Activated CD8-positive, alpha-beta T cell treated with anti-CD3 and anti-CD28 coated beads for 36 hours (primary cell): ENCODE measurements around the gene NHLRC2. TPM values are rescaled to one million over a fixed set of nuclear protein-coding genes. Genes with fewer than 3 reads are reported as not detected.

Source experiments
- ATAC-seq: fragments of 200-7000 bp; cut with Tn5 transposase; one replicate; pipeline ENCODE4 v1.10.0; 2021; ENCODE audit warnings: mild to moderate bottlenecking, moderate library complexity
- CTCF ChIA-PET: fragments of 350-600 bp; sonication (Branson Sonifier 250); formaldehyde crosslinking; loops from one replicate; lab custom pipeline; 2021; ENCODE audit warnings: antibody characterized with exemption; lab: Charles Lee
- POLR2A ChIA-PET: fragments of 350-600 bp; sonication (Branson Sonifier 250); formaldehyde crosslinking; loops from one replicate; lab custom pipeline; 2021; ENCODE audit warnings: antibody characterized with exemption; lab: Charles Lee
- DNase-seq: peaks from one replicate; pipeline ENCODE4 v3.0.0-alpha.2; 2020
- H3K27ac Mint-ChIP-seq: one replicate; pipeline ENCODE4 v1.8.0; 2021; ENCODE audit warnings: mild to moderate bottlenecking, mixed read lengths
- H3K27me3 Mint-ChIP-seq: one replicate; pipeline ENCODE4 v1.8.0; 2021; ENCODE audit warnings: mixed read lengths
- H3K36me3 Mint-ChIP-seq: one replicate; pipeline ENCODE4 v1.8.0; 2021; ENCODE audit warnings: low read depth, mixed read lengths
- H3K4me1 Mint-ChIP-seq: one replicate; pipeline ENCODE4 v1.8.0; 2021; ENCODE audit warnings: low read depth, mixed read lengths
- H3K4me3 Mint-ChIP-seq: one replicate; pipeline ENCODE4 v1.8.0; 2021; ENCODE audit warnings: mild to moderate bottlenecking, moderate library complexity, mixed read lengths
- H3K9me3 Mint-ChIP-seq: one replicate; pipeline ENCODE4 v1.8.0; 2021; ENCODE audit warnings: mixed read lengths
- intact Hi-C: fragments of 100-400 bp; cut with micrococcal nuclease; formaldehyde crosslinking; loops from one replicate; pipeline ENCODE4 v1.10.0; 2022
- total RNA-seq, 2 experiments: library from RNA; stranded (reverse); gene quantifications; one replicate each; pipeline ENCODE4 v1.2.3, GENCODE V29; 2021
- TF ChIP-seq, protein P1 (sequence below): fragments of 200-600 bp; IDR thresholded peaks from one replicate; pipeline ENCODE4 v1.8.0; 2022; ENCODE audit warnings: antibody characterized with exemption, mild to moderate bottlenecking

NHLRC2 gene
- total RNA-seq, 2 experiments from 2014 or later: 23.0 to 23.9 TPM

DNA sequence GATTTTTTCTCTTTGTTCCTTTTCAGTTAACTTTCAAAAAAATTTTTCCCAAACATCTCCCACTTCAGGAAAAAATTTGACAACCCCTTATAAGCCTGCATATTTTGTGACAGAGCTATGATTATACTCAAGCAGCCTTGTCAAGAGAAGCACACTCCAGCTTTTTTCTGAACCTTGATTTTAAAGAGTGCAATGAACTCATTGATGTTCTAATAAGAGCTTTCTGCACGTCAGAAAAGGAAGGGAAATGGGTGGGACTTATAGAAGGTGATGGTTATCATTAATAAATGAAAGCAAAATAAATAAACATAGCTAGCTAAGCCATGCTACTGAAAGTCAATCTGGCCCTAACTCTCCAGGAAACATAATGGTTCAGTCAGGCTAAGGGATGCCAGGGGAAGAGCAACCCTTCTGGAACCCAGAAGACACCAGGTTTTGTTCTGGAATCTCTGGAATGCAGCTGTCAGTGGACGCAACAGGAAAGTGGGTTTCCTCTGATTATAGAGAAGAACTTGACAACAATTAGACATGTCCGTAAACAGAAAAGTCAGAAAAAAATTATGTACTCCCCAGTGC lies 76.1 kb downstream of the NHLRC2 start:
- H3K27me3 Mint-ChIP-seq: peaks cover 11% of the 10 kb centered on the region
- POLR2A ChIA-PET: interaction anchor here (1.1 kb wide), 1 partner anchor 17 kb away, joined by 3 read pairs; no protein-coding TSS in a partner anchor
- no peak for ATAC-seq

DNA sequence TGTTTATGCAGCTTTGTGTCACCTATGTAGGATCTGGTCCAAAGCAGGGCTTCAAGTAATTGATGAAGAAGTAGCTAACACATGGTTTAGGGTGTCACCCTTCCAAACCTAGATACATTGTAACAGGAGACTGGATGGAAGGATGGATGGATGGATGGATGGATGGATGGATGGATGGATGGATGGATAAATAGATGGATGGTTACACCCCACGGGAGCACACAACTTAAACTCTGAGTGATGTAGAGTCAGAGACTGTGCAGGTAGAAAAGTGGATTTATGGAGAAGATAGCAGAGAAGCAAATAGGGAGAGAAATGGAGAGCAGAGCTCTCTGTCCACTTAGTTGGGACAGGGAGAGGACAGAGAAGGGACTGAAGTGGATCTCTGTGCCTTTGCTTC lies 78.4 kb downstream of the NHLRC2 start:
- DNase-seq: no peak
- Mint-ChIP-seq H3K27ac (no peak overlapping the region), H3K4me1 (no peaks in the 10 kb centered on the region), H3K4me3 (no peak overlapping the region), H3K36me3 (no peaks in the 10 kb centered on the region), H3K27me3 (peaks cover 2% of the 10 kb centered on the region), H3K9me3 (no peaks in the 10 kb centered on the region)
- TF ChIP-seq, protein P1, sequence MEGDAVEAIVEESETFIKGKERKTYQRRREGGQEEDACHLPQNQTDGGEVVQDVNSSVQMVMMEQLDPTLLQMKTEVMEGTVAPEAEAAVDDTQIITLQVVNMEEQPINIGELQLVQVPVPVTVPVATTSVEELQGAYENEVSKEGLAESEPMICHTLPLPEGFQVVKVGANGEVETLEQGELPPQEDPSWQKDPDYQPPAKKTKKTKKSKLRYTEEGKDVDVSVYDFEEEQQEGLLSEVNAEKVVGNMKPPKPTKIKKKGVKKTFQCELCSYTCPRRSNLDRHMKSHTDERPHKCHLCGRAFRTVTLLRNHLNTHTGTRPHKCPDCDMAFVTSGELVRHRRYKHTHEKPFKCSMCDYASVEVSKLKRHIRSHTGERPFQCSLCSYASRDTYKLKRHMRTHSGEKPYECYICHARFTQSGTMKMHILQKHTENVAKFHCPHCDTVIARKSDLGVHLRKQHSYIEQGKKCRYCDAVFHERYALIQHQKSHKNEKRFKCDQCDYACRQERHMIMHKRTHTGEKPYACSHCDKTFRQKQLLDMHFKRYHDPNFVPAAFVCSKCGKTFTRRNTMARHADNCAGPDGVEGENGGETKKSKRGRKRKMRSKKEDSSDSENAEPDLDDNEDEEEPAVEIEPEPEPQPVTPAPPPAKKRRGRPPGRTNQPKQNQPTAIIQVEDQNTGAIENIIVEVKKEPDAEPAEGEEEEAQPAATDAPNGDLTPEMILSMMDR: no peak
- intact Hi-C loops: no loop called here
- ChIA-PET CTCF (interaction anchor here (1.0 kb wide), 1 partner anchor 12 kb away, joined by 3 read pairs; no protein-coding TSS in a partner anchor), POLR2A (no interaction called here)
- ATAC-seq: no peak

More for the DNA sequence above, 76.1 kb downstream of the NHLRC2 start:
- no peaks in the 10 kb centered on the region for H3K9me3 Mint-ChIP-seq
- no peaks in the 10 kb centered on the region for H3K36me3 Mint-ChIP-seq
- CTCF ChIA-PET: interaction anchor here (1.0 kb wide), 1 partner anchor 131 kb away, joined by 3 read pairs; no protein-coding TSS in a partner anchor
- no peak overlapping the region for H3K4me3 Mint-ChIP-seq
- TF ChIP-seq, protein P1: no peak
- intact Hi-C loops: no loop called here
- DNase-seq: no peak
- H3K27ac Mint-ChIP-seq: no peak overlapping the region
- H3K4me1 Mint-ChIP-seq: no peaks in the 10 kb centered on the region

DNA sequence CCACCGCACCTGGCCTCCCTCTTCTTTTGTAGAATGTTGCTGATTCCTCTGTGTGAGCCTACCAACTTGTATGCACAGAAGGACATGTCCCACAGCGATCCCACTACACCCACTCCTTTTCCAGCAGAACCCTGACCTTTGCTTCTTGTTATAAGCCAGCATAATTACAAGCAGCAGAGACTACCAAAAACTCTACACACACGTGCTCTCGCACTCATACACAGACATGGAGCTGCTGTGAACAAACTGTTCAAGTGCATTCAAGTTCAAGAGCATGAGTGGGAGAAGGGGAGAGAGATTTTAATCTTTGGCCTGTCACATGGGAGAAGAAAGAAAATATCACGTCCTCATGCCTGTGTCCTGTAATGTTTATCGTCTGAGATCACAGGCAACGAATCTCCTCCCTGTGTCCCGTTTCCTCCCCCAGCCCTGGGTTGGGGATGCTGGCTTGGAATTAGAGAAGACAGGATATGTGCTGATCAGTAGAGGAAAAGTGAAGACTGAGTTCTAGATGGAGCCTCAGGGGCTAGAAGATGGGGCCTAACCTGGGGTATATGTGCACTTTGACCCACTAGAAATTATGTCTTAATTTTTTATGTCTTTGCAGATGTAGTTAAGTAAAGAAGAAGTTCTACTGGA lies 79.6 kb downstream of the NHLRC2 start:
- Mint-ChIP-seq H3K36me3 (no peaks in the 10 kb centered on the region), H3K4me1 (no peaks in the 10 kb centered on the region), H3K9me3 (no peaks in the 10 kb centered on the region), H3K27me3 (peaks cover 2% of the 10 kb centered on the region), H3K4me3 (no peak overlapping the region), H3K27ac (no peak overlapping the region)
- intact Hi-C loops: no loop called here
- no peak for ATAC-seq
- no peak for DNase-seq
- CTCF ChIA-PET: interaction anchor here (1.0 kb wide), 1 partner anchor 14 kb away, joined by 3 read pairs; no protein-coding TSS in a partner anchor
- POLR2A ChIA-PET: no interaction called here
- TF ChIP-seq, protein P1: no peak

DNA sequence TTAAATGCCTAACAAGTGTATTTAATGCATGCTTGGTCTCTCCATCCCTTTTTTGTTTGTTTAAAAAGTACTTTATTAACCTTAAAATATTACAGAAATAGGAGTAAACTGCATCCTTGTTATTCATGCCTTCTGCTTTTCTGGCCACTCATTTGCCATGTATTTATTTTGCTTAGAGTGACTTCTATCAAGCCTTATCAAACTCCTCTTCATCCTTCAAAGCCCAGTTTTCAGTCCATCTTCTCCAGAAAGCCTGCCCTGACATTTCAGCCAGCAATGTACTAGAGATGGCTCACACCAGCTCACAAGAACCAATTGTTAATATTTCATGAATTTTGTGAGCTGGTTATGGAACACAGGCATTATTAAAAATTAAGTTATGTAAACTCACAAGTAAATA lies 82.8 kb downstream of the NHLRC2 start:
- Mint-ChIP-seq H3K9me3 (no peaks in the 10 kb centered on the region), H3K27me3 (peaks cover 2% of the 10 kb centered on the region), H3K4me3 (no peak overlapping the region), H3K36me3 (no peaks in the 10 kb centered on the region), H3K4me1 (no peaks in the 10 kb centered on the region), H3K27ac (no peak overlapping the region)
- CTCF ChIA-PET: no interaction called here
- DNase-seq (no peak), ATAC-seq (no peak)
- POLR2A ChIA-PET: no interaction called here
- TF ChIP-seq, protein P1: no peak
- intact Hi-C loops: no loop called here

DNA sequence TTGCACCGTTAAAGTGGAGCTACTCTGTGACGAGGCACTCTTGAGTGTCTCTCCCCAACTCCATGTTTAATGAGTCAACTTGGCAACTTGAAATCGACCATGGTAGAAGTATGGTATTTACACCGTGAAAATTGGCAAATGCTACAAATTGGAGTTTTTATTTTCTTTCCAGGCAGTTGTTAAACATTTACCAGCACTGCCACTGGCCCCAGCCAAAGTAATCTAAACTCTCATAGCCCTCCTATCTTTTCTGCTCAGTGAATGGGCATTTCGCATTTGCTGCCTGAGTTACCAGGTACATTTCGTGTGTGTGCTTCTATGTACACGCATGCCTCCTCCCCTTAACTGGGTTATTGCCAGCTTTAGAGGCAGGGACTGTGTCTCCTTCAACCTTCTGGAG lies 83.3 kb downstream of the NHLRC2 start:
- ChIA-PET POLR2A (no interaction called here), CTCF (no interaction called here)
- ATAC-seq: no peak
- no peaks in the 10 kb centered on the region for H3K9me3 Mint-ChIP-seq
- peaks cover 2% of the 10 kb centered on the region for H3K27me3 Mint-ChIP-seq
- TF ChIP-seq, protein P1: no peak
- no peaks in the 10 kb centered on the region for H3K36me3 Mint-ChIP-seq
- no peak overlapping the region for H3K27ac Mint-ChIP-seq
- intact Hi-C loops: no loop called here
- H3K4me1 Mint-ChIP-seq: no peaks in the 10 kb centered on the region
- H3K4me3 Mint-ChIP-seq: no peak overlapping the region
- no peak for DNase-seq
